Epithelial cell of proximal tubule (primary cell): ENCODE measurements around the gene CLRN3. TPM values are rescaled to one million over a fixed set of nuclear protein-coding genes. Genes with fewer than 3 reads are reported as not detected.
A peak's percentile ranks its signal among the peaks of the same experiment; 100 is the strongest.

Source experiments
- DNase-seq: peaks from one replicate; pipeline ENCODE4 v3.0.0-alpha.2; 2011; ENCODE audit warnings: low read depth
- H3K4me3 ChIP-seq: 2 replicates; pipeline ENCODE4 v1.5.1; 2011; ENCODE audit warnings: low read depth, mild to moderate bottlenecking, low read length
- total RNA-seq: library from RNA; depleted of rRNA; stranded (reverse); fragments of >200 nt; gene quantifications from 2 replicates; pipeline ENCODE4 v1.2.3, GENCODE V29; 2015
- TF ChIP-seq, protein P1 (sequence below): conservative IDR thresholded peaks from 2 replicates; pipeline ENCODE4 v1.5.1; 2012; ENCODE audit warnings: low read depth, mild to moderate bottlenecking, low read length

The CLRN3 gene
- total RNA-seq, 1 donor from 2014 or later: not detected

DNA sequence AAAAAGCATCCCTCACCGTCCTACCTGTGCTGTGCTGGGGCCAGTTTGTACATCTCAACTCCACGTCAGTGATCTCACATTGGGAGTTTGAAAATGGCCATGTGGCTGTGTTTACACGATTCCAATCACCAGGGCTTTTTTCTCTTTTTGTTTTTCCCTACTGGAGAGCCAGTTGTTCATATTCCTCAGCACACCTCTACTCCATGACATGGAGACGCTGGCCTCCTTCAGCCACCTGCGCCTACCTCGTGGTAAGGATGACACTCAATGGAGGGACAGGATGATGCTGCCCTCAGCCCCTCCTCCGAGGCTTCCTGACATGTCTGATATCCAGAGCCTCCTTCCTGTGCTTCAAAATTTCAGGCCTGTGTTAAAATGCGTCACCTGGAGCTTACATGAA is 10.3 kb downstream of the CLRN3 start:
- DNase-seq: no peak
- no peak overlapping the region for H3K4me3 ChIP-seq
- TF ChIP-seq, protein P1, sequence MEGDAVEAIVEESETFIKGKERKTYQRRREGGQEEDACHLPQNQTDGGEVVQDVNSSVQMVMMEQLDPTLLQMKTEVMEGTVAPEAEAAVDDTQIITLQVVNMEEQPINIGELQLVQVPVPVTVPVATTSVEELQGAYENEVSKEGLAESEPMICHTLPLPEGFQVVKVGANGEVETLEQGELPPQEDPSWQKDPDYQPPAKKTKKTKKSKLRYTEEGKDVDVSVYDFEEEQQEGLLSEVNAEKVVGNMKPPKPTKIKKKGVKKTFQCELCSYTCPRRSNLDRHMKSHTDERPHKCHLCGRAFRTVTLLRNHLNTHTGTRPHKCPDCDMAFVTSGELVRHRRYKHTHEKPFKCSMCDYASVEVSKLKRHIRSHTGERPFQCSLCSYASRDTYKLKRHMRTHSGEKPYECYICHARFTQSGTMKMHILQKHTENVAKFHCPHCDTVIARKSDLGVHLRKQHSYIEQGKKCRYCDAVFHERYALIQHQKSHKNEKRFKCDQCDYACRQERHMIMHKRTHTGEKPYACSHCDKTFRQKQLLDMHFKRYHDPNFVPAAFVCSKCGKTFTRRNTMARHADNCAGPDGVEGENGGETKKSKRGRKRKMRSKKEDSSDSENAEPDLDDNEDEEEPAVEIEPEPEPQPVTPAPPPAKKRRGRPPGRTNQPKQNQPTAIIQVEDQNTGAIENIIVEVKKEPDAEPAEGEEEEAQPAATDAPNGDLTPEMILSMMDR: no peak

DNA sequence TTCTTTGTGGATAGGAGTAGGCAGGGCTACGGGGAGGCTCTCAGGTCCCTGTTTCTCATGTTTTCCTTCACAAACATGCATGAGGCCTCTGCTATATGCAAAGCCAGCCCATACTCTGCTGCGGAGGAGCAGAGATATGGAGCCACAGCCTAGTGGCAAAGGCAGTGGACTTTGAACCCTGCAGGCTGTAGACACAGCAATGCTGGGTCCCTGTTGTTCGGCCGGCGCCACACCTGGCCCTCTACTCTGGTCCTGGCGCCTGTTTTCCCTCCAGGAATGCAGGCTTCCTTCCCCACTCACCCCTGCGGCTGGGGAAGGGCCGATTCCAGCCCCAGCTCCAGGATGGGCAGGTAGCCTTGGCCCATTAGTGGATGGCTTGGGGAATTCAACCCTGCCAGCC is 11.5 kb downstream of the CLRN3 start:
- H3K4me3 ChIP-seq: no peak overlapping the region
- TF ChIP-seq, protein P1: no peak
- no peak for DNase-seq

DNA sequence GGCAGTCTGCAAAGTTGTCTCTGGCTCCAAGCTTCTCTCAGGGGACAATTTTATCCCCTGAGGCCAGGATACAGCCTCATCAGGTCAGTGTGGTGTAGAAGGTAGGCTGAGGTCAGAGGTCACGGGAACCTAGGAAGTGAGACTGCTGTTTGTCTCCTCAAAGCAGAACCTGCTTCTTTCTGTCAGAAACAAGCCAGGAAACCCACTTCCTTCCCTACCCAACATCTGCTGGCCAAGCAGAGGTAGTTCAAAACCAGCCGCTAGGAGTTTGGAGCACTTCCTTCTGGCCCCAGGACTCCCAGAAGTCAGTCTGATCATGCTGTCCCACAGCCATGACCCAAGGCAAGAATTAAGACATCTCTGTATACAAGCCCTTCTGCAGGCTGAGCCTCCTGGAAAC is 12.2 kb downstream of the CLRN3 start:
- H3K4me3 ChIP-seq: no peak overlapping the region
- DNase-seq: no peak
- TF ChIP-seq, protein P1: no peak

DNA sequence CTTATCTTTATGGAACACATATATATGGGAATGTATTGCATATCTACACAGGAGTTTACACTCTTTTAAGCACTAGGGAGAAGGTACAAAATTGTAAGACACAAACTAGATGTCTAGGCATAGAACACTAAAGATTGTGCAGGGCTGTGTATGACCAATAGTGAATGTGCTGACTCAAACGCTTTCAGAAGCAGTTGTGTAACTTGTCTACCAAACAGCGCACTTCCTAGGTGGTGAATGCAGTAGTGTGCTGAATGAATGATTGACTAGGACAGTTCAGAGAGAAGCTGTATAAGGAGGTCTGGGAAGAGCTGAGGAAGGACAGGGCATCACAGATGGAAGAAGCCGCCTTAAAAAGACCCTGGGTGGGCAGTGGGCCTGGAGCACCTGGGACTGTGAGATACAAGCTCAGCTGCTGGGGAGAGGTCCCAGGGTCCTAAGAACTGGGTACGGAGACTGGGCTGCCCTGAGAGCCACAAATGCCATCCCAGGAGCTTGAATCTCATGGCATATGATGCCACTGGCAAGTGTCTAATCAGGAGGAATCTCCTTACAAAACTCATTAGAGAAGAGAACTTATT is 14.2 kb downstream of the CLRN3 start:
- peak; percentile 51 for DNase-seq
- H3K4me3 ChIP-seq: no peak overlapping the region
- TF ChIP-seq, protein P1: no peak

DNA sequence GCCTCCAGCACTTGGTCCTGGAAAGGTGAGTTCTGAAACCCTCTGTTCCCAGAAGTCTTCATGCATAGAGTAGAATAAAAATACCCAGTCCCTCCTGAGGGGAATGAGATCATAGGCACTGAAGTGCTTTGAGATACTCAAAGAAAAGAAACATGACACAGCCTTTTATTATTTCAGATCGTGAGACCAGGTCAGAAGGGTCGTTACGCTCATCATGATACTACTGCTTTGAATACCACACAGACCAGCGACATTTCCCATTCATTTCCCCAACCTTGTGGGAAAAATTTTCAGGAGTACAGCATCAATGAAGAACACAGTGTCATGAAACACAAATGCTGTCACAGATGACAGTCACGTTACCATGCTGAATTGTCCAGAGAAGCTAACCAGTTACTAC is 15.0 kb downstream of the CLRN3 start:
- no peak for DNase-seq
- TF ChIP-seq, protein P1: no peak
- no peak overlapping the region for H3K4me3 ChIP-seq

DNA sequence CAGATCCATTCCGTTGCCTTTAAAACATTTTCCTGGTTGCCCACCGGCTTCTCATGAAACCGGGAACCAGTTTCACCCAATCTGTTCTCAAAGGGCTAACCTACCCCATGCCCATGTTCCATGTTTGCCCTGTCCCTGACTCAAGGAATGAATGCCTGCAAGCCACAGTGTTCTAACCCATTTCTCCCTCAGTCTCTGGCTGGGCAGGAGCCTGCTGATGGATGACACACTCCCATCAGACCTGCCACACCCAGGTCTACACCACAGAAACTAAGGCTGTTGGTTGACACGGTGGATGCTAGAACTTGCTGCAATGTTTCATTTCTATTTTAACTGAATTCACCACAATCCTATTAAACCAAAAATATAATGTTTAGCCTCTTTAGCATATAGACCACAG is 15.6 kb downstream of the CLRN3 start:
- no peak for DNase-seq
- TF ChIP-seq, protein P1: no peak
- no peak overlapping the region for H3K4me3 ChIP-seq

DNA sequence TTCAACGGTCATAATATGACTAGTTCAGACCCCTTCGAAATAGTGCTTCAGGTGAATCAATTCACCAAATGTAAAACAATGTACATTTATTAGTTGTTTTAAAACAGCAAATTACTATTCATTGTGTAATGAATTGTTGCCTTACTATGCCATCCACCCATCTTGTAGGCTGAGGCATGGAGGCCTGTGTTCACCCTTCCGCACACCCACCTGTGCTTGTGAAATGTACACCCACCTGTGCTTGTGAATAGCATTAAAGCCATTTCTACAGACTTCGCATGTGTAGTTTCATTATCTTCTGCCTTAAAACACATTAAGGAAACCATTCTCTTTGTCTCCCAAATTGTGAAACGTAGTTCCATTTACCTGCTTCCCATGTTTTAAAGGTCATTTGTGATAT is 16.8 kb downstream of the CLRN3 start:
- TF ChIP-seq, protein P1: no peak
- DNase-seq: no peak
- no peak overlapping the region for H3K4me3 ChIP-seq
